GM21576 (cell line): ENCODE data around the gene NAV2.

Experiments used
- ATAC-seq: cut with Tn5 transposase; IDR thresholded peaks from one replicate; pipeline ENCODE4 v1.9.1; 2021; ENCODE audit warnings: mild to moderate bottlenecking, moderate library complexity; ENCODE audit not compliant: unreplicated experiment

Gene NAV2

GRCh38 chr11:19962801-19963175 is 250.2 kb downstream of the NAV2 start:
- ATAC-seq, result no peak

DNA sequence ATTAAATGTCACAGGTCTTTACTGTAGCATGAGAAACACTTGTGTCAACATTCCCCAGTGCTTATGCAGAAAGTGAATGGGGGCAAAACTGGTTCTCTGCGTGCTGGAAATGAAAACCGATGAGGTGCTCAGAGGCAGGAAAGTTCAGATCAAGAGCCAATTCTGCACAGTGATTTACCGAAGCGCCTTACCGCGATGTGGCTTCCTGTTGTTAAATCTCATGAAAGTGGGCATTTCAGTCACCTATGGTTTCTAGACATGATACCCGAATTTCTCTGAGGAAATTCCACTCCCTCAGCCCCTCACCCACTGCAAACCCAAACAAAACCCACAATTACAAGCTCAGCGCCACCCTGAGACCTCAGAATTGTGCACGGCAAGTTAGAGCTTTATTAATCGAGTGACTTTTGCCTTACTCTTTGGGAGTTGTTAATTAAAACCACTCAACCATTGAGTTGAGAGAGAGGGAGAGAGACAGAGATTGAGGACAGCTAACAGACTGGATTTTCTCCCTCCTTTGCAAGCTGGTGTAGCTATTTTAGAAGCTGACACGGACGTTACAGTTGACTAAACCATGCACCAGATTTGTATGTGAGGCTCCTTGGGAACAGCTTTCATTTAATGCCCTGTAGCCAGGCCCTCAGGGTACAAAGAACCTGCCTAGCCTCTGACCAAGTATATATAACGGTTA is 251.2 kb downstream of the NAV2 start:
- ATAC-seq, result no peak

GRCh38 chr11:19966441-19966840 is 253.8 kb downstream of the NAV2 start:
- no peak for ATAC-seq

DNA sequence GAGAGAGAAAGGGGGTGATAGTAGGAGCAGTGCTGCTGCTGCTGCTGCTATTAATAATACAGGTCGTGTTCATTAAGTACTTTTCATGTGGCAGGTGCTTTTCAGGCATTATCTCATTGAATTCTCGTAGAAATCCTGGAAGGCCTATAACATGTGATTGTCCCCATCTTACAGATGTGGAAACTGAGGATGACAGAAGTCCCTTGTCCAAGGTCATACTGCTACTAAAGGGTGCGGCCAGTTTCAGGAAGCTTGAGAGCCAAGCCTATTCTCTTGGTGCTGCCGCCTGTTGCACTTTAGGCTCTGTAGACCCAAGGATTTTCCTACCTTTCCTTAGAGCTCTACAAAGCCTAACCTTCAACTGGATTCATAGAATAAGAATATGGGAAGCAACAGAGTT is 254.3 kb downstream of the NAV2 start:
- ATAC-seq, result no peak

GRCh38 chr11:19967787-19968186 is 255.2 kb downstream of the NAV2 start:
- ATAC-seq, result no peak

GRCh38 chr11:19968860-19969259 is 256.2 kb downstream of the NAV2 start:
- no peak for ATAC-seq

DNA sequence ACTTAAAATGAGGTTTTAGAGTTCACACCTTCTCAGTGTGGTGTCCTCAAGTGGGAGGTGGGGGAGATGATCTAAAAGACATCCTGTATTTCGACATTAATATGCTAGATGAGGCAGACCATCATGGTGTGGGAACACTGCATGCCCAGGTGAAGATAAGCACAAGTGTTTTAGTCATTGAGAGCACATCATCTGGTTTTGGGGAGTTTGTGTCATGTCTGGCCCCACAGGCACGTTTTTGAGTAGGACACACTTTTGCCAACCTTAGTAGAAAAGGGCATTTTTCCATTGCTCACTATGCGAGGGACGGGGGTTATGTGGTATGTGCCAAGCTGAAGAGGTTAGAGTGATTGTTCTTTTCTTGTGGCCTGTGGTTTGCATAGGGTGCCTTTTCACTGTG is 258.3 kb downstream of the NAV2 start:
- ATAC-seq, result no peak

GRCh38 chr11:19972091-19972490 is 259.5 kb downstream of the NAV2 start:
- ATAC-seq, result no peak

DNA sequence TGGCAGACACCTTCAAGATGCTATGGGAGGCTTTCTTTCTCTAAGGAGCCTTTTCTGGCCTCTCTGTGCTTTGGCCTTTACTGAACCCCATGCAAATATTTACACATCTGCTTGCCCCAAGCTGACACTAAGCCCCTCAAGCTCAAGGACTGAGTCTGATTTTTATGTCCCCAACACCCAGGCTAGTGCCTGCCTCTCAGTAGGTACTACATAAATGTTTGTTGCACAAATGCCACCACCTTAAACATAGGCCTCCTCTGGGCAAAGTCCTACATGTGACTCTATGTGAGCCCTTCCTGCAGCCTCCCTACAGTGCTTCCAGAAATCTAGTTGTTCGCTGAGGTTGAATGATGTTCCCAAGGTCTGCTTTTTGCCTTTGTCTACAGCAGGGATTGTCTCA is 260.0 kb downstream of the NAV2 start:
- ATAC-seq, result no peak

DNA sequence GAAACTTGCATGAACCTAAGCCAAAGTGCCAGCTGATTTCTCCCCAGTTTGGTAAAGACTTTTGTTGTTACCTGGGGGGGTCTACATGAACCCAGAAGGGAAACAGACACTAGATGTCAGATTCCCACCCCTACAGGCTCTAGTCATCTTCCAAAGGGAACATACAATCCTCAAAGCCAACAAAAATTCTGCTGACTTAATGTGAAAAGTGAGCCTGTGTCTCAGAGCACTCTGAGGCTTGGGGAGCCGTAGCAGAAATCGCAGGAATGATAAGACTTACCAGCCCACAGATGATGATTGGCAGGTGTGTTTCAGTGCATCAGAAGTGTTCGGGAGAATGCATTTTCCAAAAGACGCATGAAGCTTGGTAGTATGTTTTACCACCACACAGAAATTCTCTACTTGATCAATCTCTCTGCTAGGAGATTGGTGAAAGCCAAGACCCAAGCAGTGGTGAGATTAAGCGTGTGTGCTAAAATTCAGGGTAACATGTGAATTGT is 260.5 kb downstream of the NAV2 start:
- no peak for ATAC-seq

DNA sequence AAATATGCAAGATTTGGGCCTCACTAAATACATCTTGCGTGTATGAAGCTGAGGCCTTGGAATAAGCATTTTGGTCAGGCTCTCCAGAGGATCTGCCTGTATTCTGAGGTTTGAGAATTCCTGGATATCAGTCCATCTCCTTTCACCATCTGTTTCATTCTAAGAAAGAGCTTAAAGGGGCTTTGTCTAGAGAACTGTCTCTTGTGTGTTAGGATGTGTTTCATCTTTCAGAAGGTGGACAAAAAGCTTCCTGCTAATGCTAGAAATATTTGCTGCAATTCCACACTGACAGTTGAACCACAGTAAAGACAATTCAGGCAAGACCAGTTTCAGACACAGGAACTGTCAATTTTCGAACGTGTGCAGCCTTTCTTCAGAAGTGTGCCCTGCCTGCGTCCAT is 262.2 kb downstream of the NAV2 start:
- no peak for ATAC-seq

- ATAC-seq, result no peak
These were observed 262.9 kb downstream of the NAV2 start for GRCh38 chr11:19975414-19975990.

DNA sequence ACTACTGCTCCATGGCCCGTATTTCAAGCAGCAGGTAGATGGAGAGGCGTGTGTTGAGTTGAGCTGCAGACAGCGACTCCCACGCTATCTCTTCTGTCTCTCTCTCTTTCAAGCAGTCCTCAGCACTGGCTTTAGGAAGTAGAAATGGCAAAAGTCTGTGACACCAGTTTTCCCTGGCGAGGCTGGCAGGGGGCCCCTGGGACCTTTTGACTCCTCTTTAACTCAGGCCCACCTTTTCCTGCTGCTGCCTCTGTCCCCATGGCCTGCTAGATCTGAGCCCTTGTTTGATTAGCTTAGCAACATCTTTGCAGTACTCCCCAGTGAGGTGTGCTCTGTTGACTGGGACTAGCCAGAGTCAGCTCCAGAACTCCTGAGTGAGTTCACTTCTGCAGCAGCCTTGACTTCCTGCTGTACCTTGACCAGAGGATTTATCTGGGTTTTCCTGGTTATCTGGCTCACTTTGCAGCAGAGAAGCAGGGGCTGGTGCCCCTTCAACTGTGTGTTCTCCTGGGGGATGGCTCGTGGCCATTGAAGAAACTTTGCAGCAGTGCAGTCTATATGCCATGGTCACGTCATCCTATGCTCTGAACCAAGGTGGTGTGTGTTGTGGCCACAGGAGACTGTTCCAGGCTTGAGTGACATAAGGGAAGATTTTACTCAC is 263.8 kb downstream of the NAV2 start:
- no peak for ATAC-seq

DNA sequence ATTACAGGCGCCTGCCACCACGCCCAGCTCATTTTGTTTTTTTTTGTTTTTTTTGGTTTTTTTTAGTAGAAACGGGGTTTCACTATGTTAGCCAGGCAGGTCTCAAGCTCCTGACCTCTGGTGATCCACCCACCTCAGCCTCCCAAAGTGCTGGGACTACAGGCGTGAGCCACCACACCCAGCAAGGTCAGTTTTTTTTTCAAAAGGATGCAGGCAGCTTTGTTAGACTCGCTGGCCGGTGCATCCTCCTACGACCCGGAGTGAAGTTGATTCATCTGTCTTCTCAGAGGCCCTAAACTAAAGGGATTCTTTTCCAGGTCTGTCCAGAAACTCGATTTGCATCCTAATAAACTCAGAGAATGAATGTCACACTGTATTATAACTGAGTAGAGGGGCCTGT is 265.3 kb downstream of the NAV2 start:
- ATAC-seq, result no peak

DNA sequence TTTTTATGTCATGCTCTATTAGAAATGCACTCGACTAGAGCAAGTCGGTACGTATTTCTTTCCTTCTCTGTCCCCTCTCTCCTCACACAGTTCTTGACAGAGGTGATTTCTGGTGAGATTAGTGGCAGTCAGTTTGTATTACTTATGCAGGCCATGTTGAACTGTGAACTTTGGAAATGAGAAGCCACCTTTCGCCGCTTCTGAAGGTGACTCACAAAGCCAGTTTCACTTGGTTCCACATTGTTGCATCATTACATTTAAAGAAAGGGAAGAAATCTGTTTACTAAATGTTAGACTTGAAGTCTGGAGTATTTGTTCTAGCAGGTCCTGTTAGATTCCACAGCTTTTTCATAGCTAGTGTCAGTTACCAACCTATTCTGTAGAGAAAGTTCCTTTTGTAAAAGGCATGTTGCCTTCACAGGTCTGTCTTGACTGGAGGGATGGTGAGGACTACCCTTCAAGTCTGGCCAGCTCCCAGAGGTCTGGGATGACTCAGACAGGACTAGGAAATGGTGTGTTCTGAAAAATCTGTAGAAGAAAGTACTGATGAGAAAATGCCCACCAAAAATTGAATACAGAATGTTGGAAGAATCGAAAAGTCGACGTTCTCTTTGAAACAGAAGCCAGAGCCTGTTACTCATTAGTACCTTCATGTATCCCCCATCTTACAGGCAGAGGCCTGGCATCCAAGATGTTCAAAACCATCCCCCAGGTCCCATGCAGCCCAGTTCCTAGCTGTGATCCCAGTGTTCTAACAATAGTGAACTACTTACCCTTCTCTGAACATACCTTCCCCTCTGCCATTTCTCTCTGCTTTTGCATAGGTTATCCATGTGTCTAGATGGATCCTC is 266.3 kb downstream of the NAV2 start:
- peak; percentile 66 for ATAC-seq

- peak; percentile 81 for ATAC-seq
These were observed 266.8 kb downstream of the NAV2 start for GRCh38 chr11:19979519-19979845.

DNA sequence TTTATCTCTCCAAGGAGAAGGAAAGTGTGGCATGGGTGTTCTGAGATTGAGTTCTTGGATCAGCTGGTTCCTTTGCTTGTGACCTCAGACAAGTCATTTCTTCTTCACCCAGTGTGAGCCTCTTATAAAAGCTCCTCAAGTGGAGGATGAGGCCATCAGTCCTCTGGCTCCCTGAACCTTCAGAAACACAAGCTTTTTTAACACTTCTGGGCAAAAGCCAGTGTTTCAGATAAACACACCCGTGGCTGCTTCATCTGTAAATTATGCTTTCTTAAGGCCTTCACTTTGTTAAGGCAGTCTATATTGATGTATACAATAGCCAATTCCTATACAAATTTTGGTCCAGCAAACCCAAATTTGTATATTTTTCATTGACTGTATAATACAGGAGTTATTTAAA is 267.8 kb downstream of the NAV2 start:
- no peak for ATAC-seq

- ATAC-seq, result no peak
These were observed 268.5 kb downstream of the NAV2 start for GRCh38 chr11:19980957-19981669.

GRCh38 chr11:19982774-19983495 is 270.3 kb downstream of the NAV2 start:
- no peak for ATAC-seq

DNA sequence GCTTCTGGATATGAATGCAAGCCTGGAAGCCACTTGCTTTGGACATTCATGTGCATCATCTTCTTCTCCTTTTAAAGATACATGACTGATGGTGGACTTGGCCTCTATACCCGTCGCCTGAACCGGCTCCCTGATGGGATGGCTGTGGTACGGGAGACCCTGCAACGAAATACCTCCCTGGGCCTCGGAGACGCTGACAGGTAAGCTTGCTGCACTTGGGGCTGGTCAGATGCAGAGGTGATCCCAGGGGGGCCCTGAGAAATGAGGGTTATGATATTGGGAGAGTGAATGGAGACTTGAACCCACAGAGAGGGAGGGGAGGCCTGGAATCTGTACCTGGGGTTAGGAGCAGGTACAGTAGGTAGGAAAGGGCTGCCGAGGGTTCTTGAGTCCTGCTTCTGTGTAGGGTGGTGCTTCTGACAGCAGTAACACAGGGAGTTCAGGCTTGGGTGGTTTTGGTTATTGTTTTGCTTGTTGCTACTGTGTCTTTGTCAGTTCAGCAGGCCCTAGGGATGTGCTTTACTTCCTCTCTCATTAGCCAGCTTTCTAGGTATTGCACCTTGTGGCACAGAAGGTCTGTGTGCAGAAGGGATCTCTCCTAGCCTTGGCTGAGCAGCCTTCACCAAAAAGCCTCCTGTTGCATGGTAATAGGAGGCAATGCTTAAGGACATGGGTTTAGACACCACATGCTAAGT is 271.6 kb downstream of the NAV2 start:
- ATAC-seq, result no peak
